GM18526 (cell line): ENCODE results near the gene FOXP4.

ENCODE experiments used
- POLR2A ChIP-seq: IDR thresholded peaks from 3 replicates; pipeline ENCODE4 v1.6.1; 2011; ENCODE audit not compliant: insufficient read length; ENCODE audit errors: extremely low read depth

FOXP4 gene

GRCh38 chr6:41600499-41601247 lies 54.5 kb downstream of the FOXP4 start:
- TF ChIP-seq POLR2A: no peak

GRCh38 chr6:41601248-41601549 lies 55.0 kb downstream of the FOXP4 start:
- no peak for TF ChIP-seq POLR2A

DNA sequence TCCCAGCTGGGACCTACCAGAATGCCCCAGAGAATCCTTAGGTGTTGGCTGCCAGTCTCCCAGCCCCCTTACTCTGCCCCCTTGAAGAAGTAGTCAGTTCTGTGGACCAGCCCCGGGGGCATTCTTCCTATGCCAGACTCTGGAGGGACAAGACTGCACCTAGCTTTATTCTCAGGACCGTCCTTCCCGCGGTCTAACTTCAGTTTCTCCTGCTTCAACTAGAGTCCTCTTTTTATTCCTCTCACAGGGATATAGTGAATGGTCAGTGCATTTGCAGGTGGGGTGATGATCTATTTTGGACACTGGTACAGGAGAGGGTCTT lies 56.2 kb downstream of the FOXP4 start:
- no peak for TF ChIP-seq POLR2A

GRCh38 chr6:41602864-41603608 lies 56.9 kb downstream of the FOXP4 start:
- TF ChIP-seq POLR2A: no peak

GRCh38 chr6:41604006-41604405 lies 57.8 kb downstream of the FOXP4 start:
- TF ChIP-seq POLR2A: no peak

DNA sequence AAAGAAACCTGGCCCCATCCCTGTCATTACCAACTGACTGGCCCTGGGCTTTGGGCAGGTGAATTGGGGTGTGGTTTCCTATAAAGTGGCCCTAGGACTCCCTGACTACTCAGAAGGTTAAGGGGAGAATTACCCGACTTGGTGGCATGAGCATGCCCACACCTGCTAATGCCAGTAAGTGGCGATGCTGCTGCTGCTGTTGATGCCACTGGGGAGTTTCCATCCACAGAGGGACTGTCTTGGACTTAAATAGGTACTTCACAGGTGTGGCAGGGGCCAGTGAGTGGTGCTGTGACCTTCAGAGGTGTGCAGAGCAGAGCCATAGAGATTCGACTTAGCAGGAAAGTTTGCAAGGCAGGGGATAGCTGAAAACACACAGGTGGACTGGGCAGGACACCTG lies 59.5 kb downstream of the FOXP4 start:
- TF ChIP-seq POLR2A: no peak

GRCh38 chr6:41607036-41607435 lies 60.9 kb downstream of the FOXP4 start:
- no peak for TF ChIP-seq POLR2A

GRCh38 chr6:41607736-41608135 lies 61.6 kb downstream of the FOXP4 start:
- TF ChIP-seq POLR2A: no peak

DNA sequence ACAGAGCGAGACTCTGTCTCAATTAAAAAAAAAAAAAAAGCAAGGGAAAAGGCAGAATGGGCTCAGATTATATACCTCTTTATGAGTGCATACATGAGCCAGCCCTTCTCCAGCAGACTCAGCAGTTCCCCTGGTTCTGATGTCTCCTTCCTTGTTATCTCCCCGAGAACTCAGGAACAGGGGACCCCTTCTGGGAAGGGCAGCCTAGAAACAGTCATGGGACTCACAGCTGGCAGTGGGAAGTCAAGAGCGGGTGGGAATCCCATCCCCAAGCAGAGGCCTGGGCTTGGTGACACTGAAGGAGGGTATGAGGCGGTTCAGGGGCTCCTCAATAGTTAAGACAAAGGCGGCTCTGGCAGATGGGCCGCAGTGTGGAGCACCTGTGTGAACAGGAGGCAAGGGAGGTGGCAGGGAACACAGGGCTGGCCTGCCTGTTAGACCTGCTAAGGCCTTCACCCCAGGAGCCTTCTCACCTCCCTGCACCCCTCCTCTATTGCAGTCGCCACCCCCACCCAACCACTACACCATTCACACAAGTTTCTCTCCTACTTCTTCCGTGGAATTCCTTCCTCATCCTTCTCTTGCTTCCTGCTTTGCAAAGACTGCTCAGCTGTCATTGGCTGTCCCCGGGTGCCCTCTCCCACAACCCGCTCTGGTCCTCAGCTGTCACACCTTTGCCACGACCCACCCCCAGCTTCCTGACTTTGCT lies 62.4 kb downstream of the FOXP4 start:
- TF ChIP-seq POLR2A: no peak

- no peak for TF ChIP-seq POLR2A
Observed at GRCh38 chr6:41614715-41615114, 68.5 kb downstream of the FOXP4 start.

DNA sequence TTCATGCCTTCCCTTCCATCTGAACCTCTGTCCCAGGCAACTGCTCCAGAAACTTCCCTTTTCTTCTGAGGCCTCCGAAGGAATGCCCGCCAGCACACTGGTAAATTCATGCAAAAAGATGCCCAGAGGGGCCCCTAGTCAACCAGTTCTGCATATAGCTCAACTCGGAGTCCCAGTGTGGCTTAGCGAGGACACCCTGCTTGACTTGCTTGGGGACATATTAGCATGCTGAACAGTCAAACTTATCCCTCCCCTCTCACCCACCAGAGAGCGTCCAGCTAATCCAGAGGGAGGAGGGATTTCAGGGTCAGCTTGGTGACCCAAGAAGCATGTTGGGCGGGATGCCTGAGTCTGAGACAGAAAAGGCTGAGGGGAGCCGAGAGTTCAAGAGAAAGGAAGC lies 69.1 kb downstream of the FOXP4 start:
- no peak for TF ChIP-seq POLR2A

- no peak for TF ChIP-seq POLR2A
Observed at GRCh38 chr6:41618598-41618997, 72.4 kb downstream of the FOXP4 start.

- TF ChIP-seq POLR2A: no peak
Observed at GRCh38 chr6:41621367-41621766, 75.2 kb downstream of the FOXP4 start.

GRCh38 chr6:41621802-41622201 lies 75.6 kb downstream of the FOXP4 start:
- TF ChIP-seq POLR2A: no peak

GRCh38 chr6:41622206-41622988 lies 76.2 kb downstream of the FOXP4 start:
- TF ChIP-seq POLR2A: no peak

GRCh38 chr6:41623330-41623729 lies 77.1 kb downstream of the FOXP4 start:
- no peak for TF ChIP-seq POLR2A
